Left colon (tissue), 2 donors: ENCODE results near the gene LIN9. TPM values are rescaled to one million over a fixed set of nuclear protein-coding genes. Genes with fewer than 3 reads are reported as not detected.
A peak's percentile ranks its signal among the peaks of the same experiment; 100 is the strongest.

Source experiments
- ATAC-seq: fragments of 200-7000 bp; cut with Tn5 transposase; one replicate; pipeline ENCODE4 v1.9.1; 2020; ENCODE audit warnings: mild to moderate bottlenecking, moderate library complexity
- DNase-seq, 2 donors: peaks; one replicate each; pipeline ENCODE4 v3.0.0-alpha.2; 2020
- intact Hi-C, 2 donors: fragments of 100-400 bp; cut with DNase I in 1 of 2; cut with micrococcal nuclease in 1 of 2; formaldehyde crosslinking; loops; one replicate each; pipeline versions ENCODE4 v1.11.2 to v1.14.0; 2022; cut with DNase I, micrococcal nuclease
- total RNA-seq, 2 donors: library from RNA; stranded (reverse); fragmentation: NEBNext Ultra II Directional; extraction: Animal tissue kit (Norgen Biotek cat#: 25700); gene quantifications; one replicate each; pipeline ENCODE4 v1.2.1, GENCODE V29; 2021
- donor health status: DM: no; HTN: no; CAD: no.
- donor health status: DM: yes; HTN: yes; CAD: no.

The LIN9 gene
- total RNA-seq, 2 donors from 2014 or later: 2.7 to 3.5 TPM

DNA sequence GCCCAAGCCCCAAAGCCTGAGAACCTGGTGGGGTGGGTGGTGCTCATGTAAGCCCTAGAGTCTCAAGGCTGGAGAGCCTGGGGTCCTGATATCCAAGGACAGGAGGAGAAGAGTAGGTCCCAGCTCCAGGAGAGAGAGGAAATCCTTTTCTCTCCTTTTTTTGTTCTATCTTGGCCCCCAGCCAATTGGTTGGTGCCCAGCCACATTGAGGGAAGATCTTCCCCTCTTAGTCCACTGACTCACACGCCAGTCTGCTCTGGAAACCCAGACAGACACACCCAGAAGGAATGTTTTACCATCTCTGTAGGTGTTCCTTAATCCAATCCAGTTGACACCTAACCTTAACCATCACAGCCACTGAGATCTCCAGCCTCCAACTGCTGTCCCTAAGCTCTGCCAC lies 16.2 kb upstream of the LIN9 start:
- no peak for DNase-seq
- ATAC-seq: no peak
- intact Hi-C loops: no loop called here

DNA sequence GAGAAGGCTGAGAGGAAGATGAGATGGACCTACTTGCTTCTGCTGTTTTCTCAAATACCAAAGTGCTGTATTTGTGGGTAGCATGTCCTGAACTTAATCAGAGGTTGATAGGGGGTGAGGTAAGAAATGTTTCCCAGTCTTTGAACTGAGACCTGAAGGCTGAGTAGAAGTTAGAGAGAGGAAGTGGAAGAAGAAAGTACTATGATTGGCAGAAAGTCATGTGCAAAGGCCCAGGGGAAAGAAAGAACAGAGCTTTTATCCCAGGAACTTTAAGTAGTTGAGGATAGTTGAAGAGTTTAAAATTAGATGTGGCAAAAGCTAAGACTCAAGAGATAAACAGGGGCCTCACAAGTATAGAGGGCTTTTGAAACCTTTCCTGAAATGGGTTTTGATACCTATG lies 15.5 kb upstream of the LIN9 start:
- ATAC-seq (no peak), DNase-seq (no peak)
- intact Hi-C loops: no loop called here

DNA sequence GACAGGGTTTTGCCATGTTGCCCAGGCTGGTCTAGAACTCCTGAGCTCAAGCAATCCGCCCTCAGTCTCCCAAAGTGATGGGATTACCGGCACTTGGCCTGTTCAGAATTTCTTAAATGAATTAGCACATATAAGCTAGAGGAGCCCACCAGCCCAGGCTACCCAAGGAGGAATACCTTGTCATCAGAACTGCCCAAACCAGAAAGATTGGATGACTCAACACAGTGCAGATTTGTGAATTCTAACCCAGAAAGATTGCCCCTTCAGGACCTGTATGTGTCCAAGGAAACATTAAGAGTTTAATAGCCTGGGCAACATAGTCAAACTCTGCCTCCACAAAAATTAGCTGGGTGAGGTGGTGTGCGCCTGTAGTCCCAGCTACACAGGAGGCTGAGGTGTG lies 14.0 kb upstream of the LIN9 start:
- intact Hi-C loops: no loop called here
- ATAC-seq (no peak), DNase-seq (no peak)

DNA sequence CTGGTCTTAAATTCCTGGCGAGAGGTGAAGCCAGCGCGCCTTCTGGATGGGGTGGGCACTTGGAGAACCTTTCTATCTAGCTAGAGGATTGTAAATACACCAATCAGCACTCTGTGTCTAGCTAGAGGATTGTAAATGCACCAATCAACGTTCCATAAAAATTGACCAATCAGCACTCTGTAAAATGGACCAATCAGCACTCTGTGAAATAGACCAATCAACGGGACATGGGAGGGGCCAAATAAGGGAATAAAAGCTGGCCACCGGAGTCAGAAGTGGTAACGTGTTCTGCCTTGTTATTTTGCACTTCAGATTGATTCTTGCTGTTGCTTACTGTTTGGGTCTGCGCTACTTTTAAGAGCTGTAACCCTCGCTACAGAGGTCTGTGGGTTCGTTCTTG lies 12.0 kb upstream of the LIN9 start:
- no peak for ATAC-seq
- intact Hi-C loops: no loop called here

DNA sequence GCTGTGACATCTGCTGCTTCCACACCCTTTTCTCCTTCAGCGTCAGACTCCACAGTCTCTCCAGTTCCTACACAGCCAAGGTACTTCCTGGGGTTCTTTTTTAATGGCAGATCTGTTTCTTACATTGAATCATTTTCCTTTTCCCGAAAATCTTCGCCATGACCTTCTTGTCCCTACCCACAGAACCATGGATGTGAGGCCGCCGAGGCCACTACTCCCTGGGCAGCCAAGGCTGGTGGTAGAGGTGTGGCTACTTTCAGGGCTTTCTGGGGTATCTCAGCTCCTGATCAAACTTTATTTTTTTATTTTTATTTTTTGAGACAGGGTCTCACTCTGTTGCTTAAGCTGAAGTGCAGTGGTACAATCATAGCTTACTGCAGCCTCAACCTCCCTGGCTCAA lies 9.5 kb upstream of the LIN9 start:
- DNase-seq: no peak
- intact Hi-C loops: no loop called here
- no peak for ATAC-seq

More for the DNA sequence above, 12.0 kb upstream of the LIN9 start:
- no peak for DNase-seq

DNA sequence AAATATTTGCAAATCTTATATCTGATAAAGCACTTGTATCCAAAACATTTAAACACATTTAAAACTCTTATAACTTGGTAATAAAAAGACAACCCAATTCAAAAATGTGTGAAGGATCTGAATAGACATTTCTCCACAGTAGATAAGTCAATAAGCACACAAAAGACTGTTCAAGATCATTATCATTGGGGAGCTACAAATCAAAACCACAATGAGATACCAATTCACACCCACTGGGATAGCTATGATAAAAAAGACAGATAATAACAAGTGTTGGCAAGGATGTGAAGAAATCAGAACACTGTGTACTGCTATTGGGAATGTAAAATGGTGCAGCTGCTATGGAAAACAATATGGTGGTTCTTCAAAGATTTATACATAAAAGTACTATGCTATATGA lies 5.1 kb upstream of the LIN9 start:
- intact Hi-C loops: no loop called here
- ATAC-seq (no peak), DNase-seq (no peak)

DNA sequence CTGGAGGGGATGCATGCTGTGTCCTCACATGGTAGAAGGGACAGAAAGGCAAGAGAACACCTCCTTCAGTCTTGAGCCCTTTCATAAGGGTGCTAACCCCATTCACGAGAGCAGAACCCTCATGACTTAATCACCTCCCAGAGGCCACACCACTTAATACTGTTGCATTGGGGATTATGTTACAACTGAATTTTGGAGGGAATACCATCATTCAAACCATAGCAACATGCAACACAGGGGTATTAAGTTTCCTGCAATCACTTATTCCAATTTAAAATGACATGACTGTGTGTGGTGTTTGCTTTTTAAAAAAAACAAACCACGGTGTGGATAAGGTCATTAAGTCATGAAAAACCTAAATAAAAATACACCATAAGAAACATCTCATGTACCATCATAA lies 3.1 kb upstream of the LIN9 start:
- intact Hi-C loops: no loop called here
- no peak for ATAC-seq
- DNase-seq: no peak

DNA sequence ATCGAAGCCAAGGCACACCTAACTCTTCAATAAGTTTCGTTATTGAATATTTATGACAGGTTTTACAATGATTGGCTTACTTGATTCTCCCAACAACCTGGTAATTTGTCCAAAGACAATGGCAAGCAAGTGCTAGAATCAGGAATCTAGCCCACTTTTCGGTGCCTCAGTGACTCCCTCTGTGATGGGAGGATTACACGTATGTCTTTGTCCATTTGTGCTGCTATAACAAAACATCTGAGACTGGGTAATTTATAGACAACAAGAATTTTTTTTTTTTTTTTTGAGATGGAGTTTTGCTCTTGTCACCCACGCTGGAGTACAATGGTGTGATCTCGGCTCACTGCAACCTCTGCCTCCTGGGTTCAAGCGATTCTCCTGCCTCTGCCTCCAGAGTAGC lies 2.4 kb upstream of the LIN9 start:
- intact Hi-C loops: no loop called here
- no peak for DNase-seq
- ATAC-seq: no peak

DNA sequence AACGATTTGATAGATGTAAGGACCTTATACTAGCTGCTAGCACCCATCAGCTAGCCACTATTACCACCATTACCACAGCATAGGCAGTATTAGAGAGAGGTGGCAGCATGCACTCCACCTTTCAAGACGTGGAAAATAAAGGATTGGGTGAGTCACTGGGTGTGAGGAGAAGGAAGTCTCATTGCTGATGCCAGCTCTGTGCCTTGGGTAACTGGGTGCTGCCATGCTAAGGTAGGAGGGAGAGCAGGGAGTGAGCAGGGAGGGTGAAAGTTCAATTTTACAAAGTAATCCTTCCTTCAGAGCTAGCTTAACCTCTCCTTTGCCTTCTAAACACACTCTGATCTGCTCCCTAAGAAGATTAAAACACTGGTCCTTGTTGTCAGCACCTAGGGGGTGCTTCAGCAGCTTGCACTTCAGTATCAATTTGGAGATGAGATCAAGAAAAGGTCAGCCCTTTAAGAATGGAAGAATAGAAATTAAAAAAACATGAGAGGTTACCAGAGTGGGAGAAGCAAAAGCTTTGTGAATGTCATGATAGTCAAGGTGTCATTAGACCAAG lies 1.8 kb upstream of the LIN9 start:
- ATAC-seq (peak; percentile 81), DNase-seq (peak; percentile 16 to 64)
- intact Hi-C loops: no loop called here

DNA sequence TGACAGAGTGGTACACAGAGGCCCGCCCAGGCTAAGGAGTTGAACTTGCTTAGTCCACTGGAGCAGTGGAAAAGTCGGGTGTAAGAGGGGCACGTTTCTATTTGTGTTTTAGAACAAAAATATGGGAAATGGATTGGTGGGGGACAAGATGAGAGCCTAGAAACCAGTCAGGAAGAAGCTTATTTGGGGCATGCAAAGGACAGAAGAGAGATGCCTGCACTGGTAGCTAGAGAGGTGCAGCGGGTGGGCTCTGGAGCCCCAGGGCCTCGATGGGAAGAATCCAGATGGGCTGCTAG lies 1.2 kb upstream of the LIN9 start:
- ATAC-seq: no peak
- peak in 1 of 2 donors; percentile 12 for DNase-seq
- intact Hi-C loops: no loop called here

DNA sequence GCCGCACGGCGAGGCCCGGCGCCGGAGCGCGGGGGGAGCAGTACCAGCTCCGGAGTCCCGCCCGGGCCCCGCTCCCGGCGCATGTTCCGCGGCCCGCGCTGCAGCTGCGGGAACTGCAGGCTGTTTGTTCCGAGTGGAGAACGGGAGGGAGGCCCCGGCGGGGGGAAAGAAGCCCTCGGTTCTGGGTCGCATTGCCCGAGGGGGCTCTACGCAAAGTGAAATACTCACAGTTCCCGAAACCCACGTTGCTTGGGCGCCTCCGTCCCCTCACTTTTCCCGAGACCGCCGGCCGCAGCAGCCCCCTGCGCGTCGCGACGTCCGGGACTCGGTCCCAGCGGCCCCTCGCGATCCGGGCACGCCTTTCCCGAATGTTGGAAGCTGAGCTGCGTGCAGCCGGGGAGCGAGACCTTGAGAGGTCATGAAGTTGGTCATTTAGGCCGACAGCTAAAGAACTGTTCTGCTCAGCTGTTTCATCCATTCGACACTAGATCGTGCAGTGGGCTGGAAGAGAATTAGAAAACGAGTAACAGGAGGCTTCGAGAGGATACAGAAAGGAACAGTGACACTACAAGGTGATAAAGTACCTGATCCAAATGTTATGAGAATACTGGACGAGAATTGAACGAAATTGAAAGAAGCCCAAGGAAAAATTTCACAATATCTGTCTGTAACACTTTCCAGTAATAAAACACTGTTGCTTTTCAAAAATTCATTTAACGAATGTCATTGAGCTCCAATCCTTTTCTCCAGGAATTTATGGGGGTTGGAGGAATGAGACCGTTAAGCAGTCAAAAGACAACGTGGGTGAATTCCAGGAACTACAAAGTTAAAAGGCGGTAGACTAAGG lies 657 bp upstream of the LIN9 start:
- ATAC-seq (peak; percentile 18), DNase-seq (no peak)
- intact Hi-C loops: no loop called here

DNA sequence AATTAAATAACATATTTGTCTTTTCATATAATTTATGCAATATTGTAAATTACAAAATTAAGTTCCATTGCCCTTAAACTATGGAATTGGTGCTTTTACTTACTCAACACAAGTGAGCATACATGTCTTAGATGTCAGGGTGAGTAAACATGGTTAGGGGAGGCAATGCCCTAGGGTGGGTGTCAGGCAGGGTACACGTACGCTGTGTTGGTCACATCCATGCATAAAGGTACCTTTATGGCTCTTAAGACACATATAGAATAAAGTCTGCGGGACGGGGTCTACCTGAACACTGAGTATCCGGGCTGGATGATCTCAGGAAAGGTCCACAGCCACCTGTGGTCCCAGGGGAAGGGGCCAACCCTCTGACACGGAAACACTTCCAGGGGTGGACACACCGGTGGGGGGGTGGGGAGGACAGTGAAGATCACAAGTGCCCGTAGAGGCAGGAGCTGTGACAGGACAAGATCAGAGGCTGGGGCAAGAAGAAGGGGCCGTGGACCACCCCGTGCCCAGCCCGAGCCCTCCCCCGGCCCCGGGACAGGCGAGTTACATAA lies 720 bp downstream of the LIN9 start:
- ATAC-seq (peak; percentile 9), DNase-seq (peak; percentile 38 to 47)
- intact Hi-C loops: no loop called here

DNA sequence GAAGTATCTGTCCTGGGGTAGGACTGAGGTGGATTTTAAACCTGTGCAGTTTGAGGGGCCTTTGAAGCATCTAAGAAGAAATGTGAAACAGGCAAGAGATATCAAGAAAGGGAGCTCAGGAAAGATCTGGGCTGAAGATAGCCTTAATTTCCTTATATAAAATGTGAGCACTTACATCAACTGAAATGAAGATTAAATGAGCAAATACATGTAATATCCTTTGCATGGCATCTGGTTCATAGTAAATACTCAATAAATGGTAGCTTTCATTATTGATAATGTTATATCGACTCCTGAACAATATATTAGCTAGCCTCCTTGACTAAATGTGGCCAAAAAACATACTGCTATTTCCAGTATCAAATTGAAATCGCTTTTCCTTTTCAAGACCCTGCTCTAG lies 2.5 kb downstream of the LIN9 start:
- intact Hi-C loops: no loop called here
- DNase-seq: no peak
- ATAC-seq: no peak

DNA sequence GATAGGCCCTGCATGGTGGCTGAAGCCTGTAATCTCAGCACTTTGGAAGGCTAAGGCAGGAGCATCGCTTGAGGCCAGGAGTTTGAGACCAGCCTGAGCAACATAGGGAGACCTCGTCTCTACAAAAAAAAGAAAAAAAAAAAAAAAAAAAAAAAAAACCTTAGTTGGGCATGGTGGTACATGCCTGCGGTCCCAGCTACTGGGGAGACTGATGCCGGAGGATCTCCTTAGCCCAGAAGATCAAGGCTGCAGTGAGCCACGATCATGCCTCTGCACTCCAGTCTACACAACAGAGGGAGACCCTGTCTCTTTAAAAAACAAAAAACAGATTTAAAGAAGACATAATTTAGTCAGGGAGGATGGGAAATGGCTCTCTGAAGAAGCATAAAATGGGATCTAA lies 3.8 kb downstream of the LIN9 start:
- ATAC-seq (no peak), DNase-seq (no peak)
- intact Hi-C loops: no loop called here

DNA sequence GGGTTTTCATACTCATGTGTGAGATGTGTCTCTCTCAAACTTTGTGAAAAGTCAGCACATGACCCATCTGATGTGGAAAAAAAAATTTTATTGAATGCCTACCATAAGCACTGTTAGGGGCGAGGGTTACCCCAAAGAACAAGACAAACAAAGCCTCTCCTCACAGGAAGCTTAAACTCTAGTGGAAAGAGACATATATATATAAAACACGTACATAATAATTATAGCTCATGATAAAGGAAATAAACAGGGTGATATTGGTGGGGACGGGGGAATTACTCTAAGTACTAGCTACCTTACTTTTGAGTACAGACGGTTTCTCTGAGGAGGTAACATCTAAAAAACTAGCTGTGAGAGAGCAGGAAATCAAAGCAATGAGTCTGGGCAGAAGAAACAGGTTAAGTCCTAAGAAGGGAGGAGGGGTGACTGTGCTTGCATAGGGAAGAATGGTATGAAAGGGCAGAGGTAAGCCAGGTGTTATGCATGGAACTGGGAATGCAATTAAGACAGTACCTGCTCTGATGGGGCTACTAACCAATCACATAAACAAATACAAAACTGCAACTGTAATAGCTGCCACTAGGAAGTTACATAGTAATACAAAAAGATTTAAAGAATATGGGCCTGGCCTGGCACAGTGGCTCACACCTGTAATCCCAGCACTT lies 4.5 kb downstream of the LIN9 start:
- intact Hi-C loops: no loop called here
- ATAC-seq (peak; percentile 38), DNase-seq (no peak)

DNA sequence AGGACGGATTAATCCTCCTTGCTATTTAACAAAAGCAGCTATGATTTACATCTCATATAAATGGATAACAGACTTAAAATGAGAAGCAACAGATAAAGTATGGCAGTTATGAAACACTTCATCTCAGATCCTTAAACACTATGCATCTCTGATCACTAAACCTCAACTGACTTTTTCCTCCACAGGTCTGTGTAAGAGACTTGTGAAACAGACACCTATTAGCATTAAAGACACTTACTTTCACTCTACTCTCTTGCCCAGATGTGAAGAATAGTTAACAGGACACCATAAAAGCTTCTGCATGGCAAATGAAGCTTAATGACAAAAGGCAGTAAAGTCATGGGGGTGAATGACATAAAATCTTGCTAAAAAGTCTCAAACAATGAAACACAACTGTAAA lies 6.2 kb downstream of the LIN9 start:
- intact Hi-C loops: no loop called here
- no peak for ATAC-seq
- DNase-seq: no peak

DNA sequence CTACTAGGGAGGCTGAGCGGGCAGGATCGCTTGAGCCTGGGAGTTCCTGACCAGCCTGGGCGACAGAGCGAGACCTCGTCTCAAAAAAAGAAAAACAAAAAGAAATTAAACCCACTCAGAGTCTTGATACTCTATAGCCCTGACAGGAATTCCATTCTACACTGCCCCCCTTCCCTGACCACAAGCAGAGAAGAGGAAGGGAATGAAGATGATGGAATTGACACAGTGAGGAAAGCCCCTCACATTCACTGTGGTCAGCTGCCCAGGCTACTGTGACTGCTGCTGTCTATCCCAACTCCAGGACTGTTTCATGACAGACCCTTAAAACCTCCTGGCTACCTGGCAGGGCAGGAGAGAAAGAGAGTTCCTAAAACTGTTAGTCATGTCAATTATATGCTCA lies 12.1 kb downstream of the LIN9 start:
- no peak for ATAC-seq
- no peak for DNase-seq
- intact Hi-C loops: no loop called here

DNA sequence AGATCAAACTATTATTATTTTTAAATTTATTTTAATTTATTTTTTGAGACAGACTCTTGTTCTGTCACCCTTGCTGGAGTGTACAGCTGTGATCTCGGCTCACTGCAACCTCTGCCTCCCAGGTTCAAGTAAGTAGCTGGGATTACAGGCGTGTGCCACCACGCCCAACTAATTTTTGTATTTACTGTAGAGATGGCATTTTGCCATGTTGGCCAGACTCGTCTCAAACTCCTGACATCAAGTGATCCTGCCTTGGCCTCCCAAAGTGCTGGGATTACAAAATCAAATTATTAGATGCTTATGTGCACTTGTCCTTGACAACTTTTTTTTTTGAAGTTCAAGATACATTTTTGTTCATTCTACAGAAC lies 15.4 kb downstream of the LIN9 start:
- ATAC-seq (peak; percentile 93), DNase-seq (peak in 1 of 2 donors; percentile 41)
- intact Hi-C loops: no loop called here

DNA sequence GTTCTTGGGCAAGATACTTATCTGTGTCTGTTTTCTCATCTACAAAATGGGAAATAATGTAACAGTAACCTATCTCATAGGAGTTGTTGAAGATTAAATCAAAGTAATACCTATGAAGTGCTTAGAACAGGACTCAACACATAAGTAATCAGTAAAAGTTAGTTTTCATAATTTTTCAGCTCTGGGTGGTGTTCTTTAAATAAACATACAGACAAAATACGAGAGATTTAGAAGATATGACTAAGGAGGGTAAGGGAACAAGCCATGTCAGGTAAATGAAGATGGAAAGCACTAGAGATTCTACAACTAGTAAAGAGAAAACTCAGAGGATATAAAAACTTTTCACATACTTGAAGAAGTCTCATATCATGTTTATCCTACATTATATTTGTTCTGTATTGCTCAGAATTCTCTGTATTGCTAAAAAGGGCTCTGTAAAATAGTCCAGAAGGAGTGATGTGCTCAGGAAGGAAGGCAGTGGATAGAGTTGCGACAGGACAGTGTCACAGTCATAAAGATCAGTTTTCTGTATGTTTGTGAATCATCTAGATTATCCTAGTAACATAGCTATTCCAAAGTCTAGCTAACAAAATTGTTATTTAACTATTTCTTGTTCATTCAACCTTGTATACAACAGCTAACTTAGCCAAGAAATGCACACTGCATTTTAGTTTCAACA lies 16.0 kb downstream of the LIN9 start:
- peak; percentile 79 for ATAC-seq
- no peak for DNase-seq
- intact Hi-C loops: no loop called here

DNA sequence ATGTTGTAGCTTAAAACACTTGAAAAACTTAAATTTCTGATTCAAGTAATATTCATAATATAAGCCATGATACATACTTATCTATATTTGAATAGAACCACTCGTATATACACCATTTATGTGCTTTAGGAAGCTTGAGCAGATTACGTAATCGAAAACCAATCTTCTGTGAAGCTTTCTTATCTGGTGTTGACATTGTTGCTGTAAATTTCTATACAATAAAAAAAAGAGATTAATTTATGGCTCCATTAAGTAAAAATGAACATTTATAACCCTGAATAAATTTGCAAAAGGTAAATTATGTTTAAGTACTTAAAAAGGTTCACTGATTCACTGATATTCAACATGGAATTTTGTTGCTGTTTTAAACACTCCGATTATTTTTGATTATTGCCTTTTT lies 21.4 kb downstream of the LIN9 start:
- no peak for ATAC-seq
- no peak for DNase-seq

More for the DNA sequence above, 21.4 kb downstream of the LIN9 start:
- intact Hi-C loops: no loop called here
